ENCODE data around the gene S100G. TPM values are rescaled to one million over a fixed set of nuclear protein-coding genes. Genes with fewer than 3 reads are reported as not detected.

The S100G gene
- total and polyA plus RNA-seq, 8 donors = not detected

GRCh38 chrX:16700734-16701133 lies 50.8 kb downstream of the S100G start:
- intact Hi-C loops (cut with DNase I; ENCODE audit: low total_unique reads) = no loop called here
- no peaks in the 10 kb centered on the region for H3K27me3 ChIP-seq
- H3K4me3 ChIP-seq = no peak overlapping the region
- no peak overlapping the region for H3K27ac ChIP-seq
- no peaks in the 10 kb centered on the region for H3K4me1 ChIP-seq
- TF ChIP-seq EP300 (IDR thresholded peaks at IDR 0.05) = no peak
- no peak for TF ChIP-seq CTCF (IDR thresholded peaks at IDR 0.05)
- TF ChIP-seq POLR2AphosphoS5 (IDR thresholded peaks at IDR 0.05) = no peak
- no peak for TF ChIP-seq POLR2A (IDR thresholded peaks at IDR 0.05)
- DNase-seq = no peak
- peaks cover 0 to 19% (median 14%) of the 10 kb centered on the region in 4 donors for H3K36me3 ChIP-seq
- no peaks in the 10 kb centered on the region for H3K9me3 ChIP-seq
- WGBS, 5 donors = 52 to 85% (median 60%) methylated on average over 2 of the region's 2 CpGs

DNA sequence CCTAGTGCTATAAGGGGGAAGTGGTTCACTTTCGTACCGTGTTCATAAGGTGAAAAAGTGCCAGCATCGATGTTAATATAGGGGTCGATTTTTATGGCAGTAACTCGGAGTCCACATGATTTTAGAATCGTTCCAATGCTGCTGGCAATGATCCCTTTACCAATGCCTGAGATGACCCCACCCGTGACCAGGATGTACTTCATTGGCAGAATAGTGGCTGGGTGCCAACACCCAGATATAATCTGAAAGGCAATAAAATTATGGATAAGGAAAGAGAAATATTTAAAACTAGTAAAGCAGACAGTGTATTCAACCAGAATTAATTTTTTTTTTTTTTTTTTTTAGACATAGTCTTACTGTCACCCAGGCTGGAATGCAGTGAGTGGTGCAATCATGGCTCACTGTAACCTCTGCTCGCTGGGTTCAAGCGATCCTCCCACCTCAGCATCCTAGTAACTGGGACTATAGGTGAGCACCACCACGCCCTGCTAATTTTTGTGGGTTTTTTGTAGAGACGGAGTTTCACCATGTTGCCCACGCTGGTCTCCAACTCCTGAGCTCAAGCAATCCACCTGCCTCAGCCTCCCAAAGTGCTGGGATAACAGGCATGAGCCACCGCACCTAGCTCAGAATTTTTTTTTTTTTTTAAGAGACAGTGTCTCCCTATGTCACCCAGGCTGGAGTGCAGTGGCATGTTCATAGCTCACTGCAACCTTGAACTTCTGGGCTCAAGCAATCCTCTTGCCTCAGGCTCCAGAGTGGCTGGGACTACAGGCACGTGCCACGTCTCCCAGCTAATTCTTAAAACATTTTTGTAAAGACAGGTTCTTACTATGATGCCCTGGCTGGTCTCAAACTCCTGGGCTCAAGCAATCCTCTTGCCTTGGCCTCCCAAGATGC lies 53.0 kb downstream of the S100G start:
- WGBS, 5 donors = 80 to 87% (median 85%) methylated on average over 14 to 15 of the region's 15 CpGs
- Histone ChIP-seq H3K27ac (no peak overlapping the region), H3K4me3 (no peak overlapping the region), H3K9me3 (no peaks in the 10 kb centered on the region), H3K27me3 (no peaks in the 10 kb centered on the region), H3K36me3 (peaks cover 0 to 24% (median 13%) of the 10 kb centered on the region in 4 donors), H3K4me1 (no peaks in the 10 kb centered on the region)
- intact Hi-C loops (cut with DNase I; ENCODE audit: low total_unique reads) = no loop called here
- no peak for DNase-seq
- TF ChIP-seq POLR2A (IDR thresholded peaks at IDR 0.05) = no peak
- no peak for TF ChIP-seq CTCF (IDR thresholded peaks at IDR 0.05)
- no peak for TF ChIP-seq EP300 (IDR thresholded peaks at IDR 0.05)
- TF ChIP-seq POLR2AphosphoS5 (IDR thresholded peaks at IDR 0.05) = no peak

Small RNA genes lying within 50 kb of the gene (small RNA-seq; reads per million reads assigned to genes)
- 0 reads per million in 4 donors for gene MIR548AM

Other genes with a start within 250 kb of the S100G start
- gene CTPS2, start 62.5 kb downstream of the S100G start, total RNA-seq = 10 to 100 TPM in 3 of 5 donors, 1 to 10 TPM in 2; 2.3 to 34.3 (median 12.5) TPM
- gene CTPS2, start 62.5 kb downstream of the S100G start, polyA plus RNA-seq = 10 to 100 TPM in 1 of 3 donors, 1 to 10 TPM in 2; 5.8 to 13.2 (median 8.1) TPM
- gene SYAP1, start 69.5 kb downstream of the S100G start, total RNA-seq = 10 to 100 TPM; 20.1 to 43.2 (median 37.6) TPM
- 10 to 100 TPM in 2 of 3 donors, 1 to 10 TPM in 1; 9.8 to 16.5 (median 15.6) TPM for gene SYAP1, start 69.5 kb downstream of the S100G start, polyA plus RNA-seq
- 10 to 100 TPM in 4 of 5 donors, 1 to 10 TPM in 1; 8.7 to 25.7 (median 11.4) TPM for gene TXLNG, start 136.3 kb downstream of the S100G start, total RNA-seq
- gene TXLNG, start 136.3 kb downstream of the S100G start, polyA plus RNA-seq = 1 to 10 TPM; 4.6 to 8.9 (median 7.0) TPM
- 100 to 1,000 TPM in 3 of 5 donors, 10 to 100 TPM in 2; 60.9 to 150 (median 123) TPM for gene RBBP7, start 220.2 kb downstream of the S100G start, total RNA-seq
- gene RBBP7, start 220.2 kb downstream of the S100G start, polyA plus RNA-seq = 100 to 1,000 TPM in 1 of 3 donors, 10 to 100 TPM in 2; 81.8 to 152 (median 95.3) TPM

Data from stomach (tissue), 9 donors.